HepG2 (cell line): ENCODE data around the gene BDH2. TPM values are rescaled to one million over a fixed set of nuclear protein-coding genes. Genes with fewer than 3 reads are reported as not detected.

ENCODE experiments used
- BRCA1 ChIP-seq: sonication (generic); formaldehyde crosslinking; IDR thresholded peaks from 2 replicates; pipeline ENCODE4 v1.4.0; 2020; ENCODE audit warnings: missing genetic modification reagents
- FOXA3 ChIP-seq: IDR thresholded peaks from 2 replicates; pipeline ENCODE4 v1.6.1; 2016; ENCODE audit warnings: missing genetic modification reagents, missing compliant biosample characterization
- GMEB1 ChIP-seq: sonication (generic); formaldehyde crosslinking; IDR thresholded peaks from 2 replicates; pipeline ENCODE4 v1.5.1; 2020; ENCODE audit warnings: missing genetic modification reagents, mild to moderate bottlenecking, borderline replicate concordance
- IKZF1 ChIP-seq: fragments of 450-650 bp; IDR thresholded peaks from 2 replicates; pipeline ENCODE4 v1.7.1; 2016
- KLF13 ChIP-seq: sonication (generic); formaldehyde crosslinking; IDR thresholded peaks from 2 replicates; pipeline ENCODE4 v1.4.0; 2020; ENCODE audit warnings: mild to moderate bottlenecking, missing genetic modification reagents
- KMT2A ChIP-seq: sonication (generic); formaldehyde crosslinking; IDR thresholded peaks from 2 replicates; pipeline ENCODE4 v1.4.0; 2020; ENCODE audit warnings: missing genetic modification reagents
- PHF21A ChIP-seq: sonication (generic); formaldehyde crosslinking; IDR thresholded peaks from 2 replicates; pipeline ENCODE4 v1.5.0; 2020; ENCODE audit warnings: mild to moderate bottlenecking, missing genetic modification reagents
- SALL2 ChIP-seq: sonication (generic); formaldehyde crosslinking; IDR thresholded peaks from 2 replicates; pipeline ENCODE4 v1.8.1; 2023; ENCODE audit warnings: mild to moderate bottlenecking, missing genetic modification reagents, inconsistent platforms
- YY1 ChIP-seq: IDR thresholded peaks from 2 replicates; pipeline ENCODE4 v1.6.1; 2011; ENCODE audit warnings: low read length, low read depth, moderate library complexity, mild to moderate bottlenecking; ENCODE audit not compliant: insufficient read depth, insufficient replicate concordance
- ZBTB1 ChIP-seq: sonication (generic); formaldehyde crosslinking; IDR thresholded peaks from 2 replicates; pipeline ENCODE4 v1.4.0; 2020; ENCODE audit warnings: missing genetic modification reagents, borderline replicate concordance
- ZBTB10 ChIP-seq: sonication (generic); formaldehyde crosslinking; IDR thresholded peaks from 2 replicates; pipeline ENCODE4 v1.4.0; 2020; ENCODE audit warnings: missing genetic modification reagents, borderline replicate concordance
- ZFX ChIP-seq: sonication (generic); formaldehyde crosslinking; IDR thresholded peaks from 2 replicates; pipeline ENCODE4 v1.4.0; 2020; ENCODE audit warnings: mild to moderate bottlenecking, low read depth, missing genetic modification reagents, moderate library complexity
- ZMYM4 ChIP-seq: sonication (generic); formaldehyde crosslinking; IDR thresholded peaks from 2 replicates; pipeline ENCODE4 v1.8.1; 2023; ENCODE audit warnings: mild to moderate bottlenecking, missing genetic modification reagents
- ZNF124 ChIP-seq: sonication (generic); formaldehyde crosslinking; IDR thresholded peaks from 2 replicates; pipeline ENCODE4 v1.4.0; 2020; ENCODE audit warnings: missing genetic modification reagents
- ZNF232 ChIP-seq: sonication (generic); formaldehyde crosslinking; IDR thresholded peaks from 2 replicates; pipeline ENCODE4 v1.4.0; 2020; ENCODE audit warnings: missing genetic modification reagents, borderline replicate concordance
- ZNF234 ChIP-seq: sonication (generic); formaldehyde crosslinking; conservative IDR thresholded peaks from 2 replicates; pipeline ENCODE4 v1.5.1; 2020; ENCODE audit warnings: mild to moderate bottlenecking, missing genetic modification reagents
- ZNF317 ChIP-seq: sonication (generic); formaldehyde crosslinking; IDR thresholded peaks from 2 replicates; pipeline ENCODE4 v1.5.0; 2020; ENCODE audit warnings: mild to moderate bottlenecking, missing genetic modification reagents
- ZNF567 ChIP-seq: sonication (generic); formaldehyde crosslinking; IDR thresholded peaks from 2 replicates; pipeline ENCODE4 v1.8.1; 2023; ENCODE audit warnings: mild to moderate bottlenecking, missing genetic modification reagents, borderline replicate concordance
- ZNF713 ChIP-seq: sonication (generic); formaldehyde crosslinking; IDR thresholded peaks from 2 replicates; pipeline ENCODE4 v1.4.0; 2020; ENCODE audit warnings: mild to moderate bottlenecking, missing genetic modification reagents
- ZSCAN30 ChIP-seq: sonication (generic); formaldehyde crosslinking; IDR thresholded peaks from 2 replicates; pipeline ENCODE4 v1.5.0; 2020; ENCODE audit warnings: mild to moderate bottlenecking, missing genetic modification reagents
- polyA plus RNA-seq, 8 experiments: library from polyadenylated mRNA; depleted of rRNA in 3 of 8; stranded (reverse) in 7 of 8; unstranded in 1 of 8; fragments of >200 nt; fragmentation: Illumina TruSeq in 4 of 8; extraction: Trizol in 4 of 8; gene quantifications; 2 replicates each; pipeline versions ENCODE4 v1.2.1 to v1.2.3, GENCODE V29; 2011 to 2016; ENCODE audit warnings: low read depth in 4 of 8, missing spikeins in 1 of 8, mixed read lengths in 1 of 8; ENCODE audit not compliant: insufficient read depth in 1 of 8
- total RNA-seq, 5 experiments: library from RNA; depleted of rRNA; stranded (reverse); fragments of >200 nt; fragmentation: Illumina TruSeq; extraction: Trizol; gene quantifications; 2 replicates each; pipeline ENCODE4 v1.2.3, GENCODE V29; 2016; ENCODE audit warnings: low read depth in 1 of 5
- TF ChIP-seq, protein P1 (sequence below): IDR thresholded peaks from 2 replicates; pipeline ENCODE4 v1.6.1; 2016; ENCODE audit warnings: low read depth, control low read depth
- TF ChIP-seq, protein P2 (sequence below): sonication (generic); formaldehyde crosslinking; IDR thresholded peaks from 2 replicates; pipeline ENCODE4 v1.4.0; 2020; ENCODE audit warnings: missing genetic modification reagents

The BDH2 gene
- total and polyA plus RNA-seq, 2 of the 13 experiments (the other 11 are each of a cell fraction or from before 2014, with no cell fraction given) = 34.8 to 46.2 TPM

DNA sequence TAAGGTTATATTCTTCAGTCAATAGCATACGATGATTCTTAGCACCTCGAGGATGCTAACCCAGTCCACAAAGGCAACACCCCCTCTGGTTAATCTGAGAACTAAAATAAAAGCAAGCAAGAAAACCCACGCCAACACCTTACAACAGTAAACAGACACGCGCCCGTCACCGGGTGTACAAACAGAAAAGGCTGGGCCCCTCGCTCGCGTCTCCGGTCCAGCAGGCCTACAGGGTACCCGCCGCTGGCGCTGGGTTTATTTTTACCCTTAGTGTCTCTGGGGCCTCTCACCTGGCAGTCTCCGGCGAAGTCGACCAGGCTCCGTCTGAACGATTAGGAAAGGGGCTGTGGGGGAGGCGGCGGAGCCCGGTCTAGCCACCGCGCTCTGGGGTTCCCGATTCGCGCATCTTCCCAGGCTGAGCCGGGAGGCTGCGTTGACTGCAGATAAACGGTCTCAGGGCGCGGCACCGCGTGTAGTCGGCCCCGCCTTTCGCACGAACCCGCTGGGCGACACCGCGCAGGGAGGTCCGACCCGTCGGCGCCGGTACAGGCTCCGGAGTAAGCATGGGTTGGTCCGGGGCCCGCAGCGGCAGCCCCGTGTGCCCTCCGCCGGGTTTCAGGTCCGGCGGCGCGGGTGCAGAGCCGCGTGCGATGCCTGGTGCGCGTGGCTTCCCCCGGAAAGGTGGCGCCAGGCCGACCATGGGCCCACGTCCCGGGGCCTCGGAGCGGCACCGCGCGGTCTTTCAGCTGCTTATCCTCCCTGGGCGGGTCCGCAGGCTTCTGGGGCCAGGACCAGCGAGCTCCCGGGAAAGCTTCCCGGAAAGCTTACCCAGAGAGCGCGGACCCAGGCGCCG is 23.5 kb downstream of the BDH2 start (continued):
- TF ChIP-seq, protein P1, sequence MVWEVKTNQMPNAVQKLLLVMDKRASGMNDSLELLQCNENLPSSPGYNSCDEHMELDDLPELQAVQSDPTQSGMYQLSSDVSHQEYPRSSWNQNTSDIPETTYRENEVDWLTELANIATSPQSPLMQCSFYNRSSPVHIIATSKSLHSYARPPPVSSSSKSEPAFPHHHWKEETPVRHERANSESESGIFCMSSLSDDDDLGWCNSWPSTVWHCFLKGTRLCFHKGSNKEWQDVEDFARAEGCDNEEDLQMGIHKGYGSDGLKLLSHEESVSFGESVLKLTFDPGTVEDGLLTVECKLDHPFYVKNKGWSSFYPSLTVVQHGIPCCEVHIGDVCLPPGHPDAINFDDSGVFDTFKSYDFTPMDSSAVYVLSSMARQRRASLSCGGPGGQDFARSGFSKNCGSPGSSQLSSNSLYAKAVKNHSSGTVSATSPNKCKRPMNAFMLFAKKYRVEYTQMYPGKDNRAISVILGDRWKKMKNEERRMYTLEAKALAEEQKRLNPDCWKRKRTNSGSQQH (CRISPR knock-in tag) = no peak; the same call in 1 of the 2 replicates
- TF ChIP-seq ZNF567 (CRISPR knock-in tag) (no peak; the same call in 1 of the 2 replicates), ZMYM4 (CRISPR knock-in tag) (peak; percentile 30), BRCA1 (CRISPR knock-in tag) (0 out of 2 replicates have a peak, but pooled peaks have one; percentile 67), ZNF713 (0 out of 2 replicates have a peak, but pooled peaks have one; percentile 35), KMT2A (CRISPR knock-in tag) (peak; percentile 88), ZFX (peak; percentile 95), IKZF1 (no peak), FOXA3 (CRISPR knock-in tag) (no peak), ZSCAN30 (CRISPR knock-in tag) (peak; percentile 8; the same call in 1 of the 2 replicates), PHF21A (peak; percentile 62; the same call in 1 of the 2 replicates), ZNF124 (CRISPR knock-in tag) (no peak), SALL2 (CRISPR knock-in tag) (peak; percentile 47; the same call in 1 of the 2 replicates), ZNF234 (CRISPR knock-in tag) (peak; percentile 96; the same call in 1 of the 2 replicates), ZNF232 (CRISPR knock-in tag) (peak; percentile 94; the same call in 1 of the 2 replicates), ZBTB1 (CRISPR knock-in tag) (no peak), YY1 (peak; percentile 12), GMEB1 (CRISPR knock-in tag) (0 out of 2 replicates have a peak, but pooled peaks have one; percentile 20), ZBTB10 (CRISPR knock-in tag) (0 out of 2 replicates have a peak, but pooled peaks have one; percentile 54), KLF13 (no peak), ZNF317 (CRISPR knock-in tag) (0 out of 2 replicates have a peak, but pooled peaks have one; percentile 24)
- TF ChIP-seq, protein P2, sequence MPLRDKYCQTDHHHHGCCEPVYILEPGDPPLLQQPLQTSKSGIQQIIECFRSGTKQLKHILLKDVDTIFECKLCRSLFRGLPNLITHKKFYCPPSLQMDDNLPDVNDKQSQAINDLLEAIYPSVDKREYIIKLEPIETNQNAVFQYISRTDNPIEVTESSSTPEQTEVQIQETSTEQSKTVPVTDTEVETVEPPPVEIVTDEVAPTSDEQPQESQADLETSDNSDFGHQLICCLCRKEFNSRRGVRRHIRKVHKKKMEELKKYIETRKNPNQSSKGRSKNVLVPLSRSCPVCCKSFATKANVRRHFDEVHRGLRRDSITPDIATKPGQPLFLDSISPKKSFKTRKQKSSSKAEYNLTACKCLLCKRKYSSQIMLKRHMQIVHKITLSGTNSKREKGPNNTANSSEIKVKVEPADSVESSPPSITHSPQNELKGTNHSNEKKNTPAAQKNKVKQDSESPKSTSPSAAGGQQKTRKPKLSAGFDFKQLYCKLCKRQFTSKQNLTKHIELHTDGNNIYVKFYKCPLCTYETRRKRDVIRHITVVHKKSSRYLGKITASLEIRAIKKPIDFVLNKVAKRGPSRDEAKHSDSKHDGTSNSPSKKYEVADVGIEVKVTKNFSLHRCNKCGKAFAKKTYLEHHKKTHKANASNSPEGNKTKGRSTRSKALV (CRISPR knock-in tag) = peak; percentile 84
